Measurements from ENCODE around the gene HTR1B.
A peak's percentile ranks its signal among the peaks of the same experiment; 100 is the strongest.

HTR1B gene

DNA sequence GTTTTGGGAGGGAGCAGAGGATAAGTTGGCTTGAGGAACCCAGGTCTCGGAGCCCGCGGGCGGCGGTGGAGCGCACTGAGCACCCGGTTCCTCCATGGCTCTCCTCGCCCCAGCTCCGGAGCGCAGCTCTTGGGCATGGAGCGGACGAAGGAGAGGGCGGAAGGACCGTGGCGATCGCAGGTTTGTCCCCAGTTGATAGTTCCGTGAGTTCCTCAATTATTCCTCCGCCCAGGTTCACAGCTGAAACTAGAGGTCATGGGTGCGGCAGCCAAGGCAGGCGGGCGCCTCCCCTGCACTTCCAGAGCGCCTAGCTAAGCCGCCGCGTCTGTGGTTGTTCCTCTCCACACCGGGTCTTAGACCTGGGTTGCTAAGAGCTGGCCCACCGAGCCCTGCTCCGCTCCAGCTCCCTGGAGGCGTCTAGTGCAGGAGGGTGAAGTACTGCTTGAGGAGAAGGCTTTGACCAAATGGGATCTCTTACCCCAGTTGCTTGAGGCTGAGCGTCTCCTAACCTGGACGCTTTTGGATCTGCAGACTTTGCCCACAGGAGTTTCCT lies at the start of gene HTR1B:
HTR1B (minus strand) TSS at position 184 of the 553 bp plus-strand sequence; CDS start at position 96, 88 bp downstream.
- DNase-seq, result no peak

GRCh38 chr6:77512554-77512953 lies 49.3 kb upstream of the HTR1B start:
- DNase-seq, result no peak

DNA sequence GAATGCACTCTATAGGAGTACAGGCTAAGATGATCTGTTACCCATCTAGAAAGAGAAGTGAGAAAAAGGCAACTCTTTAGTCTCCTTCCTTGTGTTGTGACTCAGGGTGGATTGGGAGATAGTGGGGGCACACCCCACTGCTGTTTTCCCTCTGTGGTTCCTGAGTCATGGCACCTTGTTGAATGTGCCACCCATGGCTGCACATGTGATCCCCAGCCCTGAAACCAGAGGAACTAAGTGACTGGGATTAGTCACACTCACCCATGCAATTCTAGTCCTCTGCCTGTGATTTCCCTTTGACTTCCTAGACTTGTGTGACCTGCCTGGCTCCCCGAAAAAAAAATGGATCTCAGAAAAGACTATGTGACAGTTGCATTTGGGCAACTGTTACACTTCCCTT lies 48.6 kb upstream of the HTR1B start:
- DNase-seq, result no peak

DNA sequence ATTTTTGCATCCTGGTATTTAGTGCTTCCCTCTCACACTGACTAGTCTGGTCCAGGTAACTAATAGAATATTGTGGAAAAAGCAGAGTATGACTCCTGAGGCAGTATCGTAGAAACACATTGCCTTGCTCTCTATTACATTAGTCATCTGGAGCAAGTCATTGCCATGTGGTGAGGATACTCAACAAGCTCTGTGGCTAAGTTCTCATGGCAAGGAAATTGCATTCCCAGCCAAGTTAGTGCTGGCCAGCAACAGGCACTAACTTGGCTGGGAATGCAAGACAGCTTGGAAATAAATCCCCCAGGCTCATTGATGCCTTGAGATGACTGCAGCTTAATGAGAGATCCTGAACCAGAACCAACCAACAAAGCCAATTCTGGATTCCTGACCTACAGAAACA lies 39.7 kb upstream of the HTR1B start:
- no peak for DNase-seq

DNA sequence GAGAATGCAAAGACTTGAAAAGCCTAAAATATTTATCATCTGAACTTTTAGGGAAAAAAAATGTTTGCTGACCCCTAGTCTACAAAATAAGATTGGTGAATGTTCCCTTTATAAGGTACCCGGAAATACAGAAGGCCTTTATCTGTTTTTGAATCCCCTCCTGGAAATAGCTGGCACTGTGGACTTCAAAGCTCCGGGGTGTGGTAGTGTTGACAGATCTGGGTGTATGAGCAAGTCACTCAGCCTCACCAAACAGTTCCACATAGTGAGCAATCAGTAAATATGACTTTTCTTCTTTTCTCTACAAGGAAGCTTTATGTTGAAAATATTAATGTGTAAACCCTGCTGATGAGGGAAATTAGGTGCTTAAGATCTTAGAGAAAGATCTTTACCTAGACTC lies 29.2 kb upstream of the HTR1B start:
- no peak for DNase-seq

- DNase-seq, result no peak
Observed at GRCh38 chr6:77487808-77488425, 24.6 kb upstream of the HTR1B start.

DNA sequence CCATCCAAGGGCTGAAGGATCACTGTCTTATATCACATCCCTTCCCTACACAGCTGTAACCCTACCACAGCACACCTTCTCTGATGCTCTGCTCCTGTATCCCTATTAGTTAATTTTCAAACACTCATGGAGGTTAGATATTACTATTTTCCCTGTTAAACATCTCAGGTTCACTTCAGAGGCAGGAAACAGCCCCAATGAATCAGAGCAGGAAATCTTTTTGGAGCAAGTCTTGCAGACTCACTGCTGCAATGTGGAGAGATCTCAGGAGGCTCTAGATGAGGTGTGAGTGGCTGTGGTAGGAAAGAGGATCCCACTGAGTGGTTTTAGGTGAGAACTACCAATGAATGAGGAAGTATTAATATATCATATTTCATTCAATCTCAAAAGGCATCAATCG lies 19.7 kb upstream of the HTR1B start:
- DNase-seq, result no peak

GRCh38 chr6:77474973-77475372 lies 11.7 kb upstream of the HTR1B start:
- DNase-seq, result no peak

GRCh38 chr6:77474286-77474956 lies 11.1 kb upstream of the HTR1B start:
- no peak for DNase-seq

- DNase-seq, result no peak
Observed at GRCh38 chr6:77470983-77471382, 7.7 kb upstream of the HTR1B start.

- no peak for DNase-seq
Observed at GRCh38 chr6:77468939-77469338, 5.6 kb upstream of the HTR1B start.

DNA sequence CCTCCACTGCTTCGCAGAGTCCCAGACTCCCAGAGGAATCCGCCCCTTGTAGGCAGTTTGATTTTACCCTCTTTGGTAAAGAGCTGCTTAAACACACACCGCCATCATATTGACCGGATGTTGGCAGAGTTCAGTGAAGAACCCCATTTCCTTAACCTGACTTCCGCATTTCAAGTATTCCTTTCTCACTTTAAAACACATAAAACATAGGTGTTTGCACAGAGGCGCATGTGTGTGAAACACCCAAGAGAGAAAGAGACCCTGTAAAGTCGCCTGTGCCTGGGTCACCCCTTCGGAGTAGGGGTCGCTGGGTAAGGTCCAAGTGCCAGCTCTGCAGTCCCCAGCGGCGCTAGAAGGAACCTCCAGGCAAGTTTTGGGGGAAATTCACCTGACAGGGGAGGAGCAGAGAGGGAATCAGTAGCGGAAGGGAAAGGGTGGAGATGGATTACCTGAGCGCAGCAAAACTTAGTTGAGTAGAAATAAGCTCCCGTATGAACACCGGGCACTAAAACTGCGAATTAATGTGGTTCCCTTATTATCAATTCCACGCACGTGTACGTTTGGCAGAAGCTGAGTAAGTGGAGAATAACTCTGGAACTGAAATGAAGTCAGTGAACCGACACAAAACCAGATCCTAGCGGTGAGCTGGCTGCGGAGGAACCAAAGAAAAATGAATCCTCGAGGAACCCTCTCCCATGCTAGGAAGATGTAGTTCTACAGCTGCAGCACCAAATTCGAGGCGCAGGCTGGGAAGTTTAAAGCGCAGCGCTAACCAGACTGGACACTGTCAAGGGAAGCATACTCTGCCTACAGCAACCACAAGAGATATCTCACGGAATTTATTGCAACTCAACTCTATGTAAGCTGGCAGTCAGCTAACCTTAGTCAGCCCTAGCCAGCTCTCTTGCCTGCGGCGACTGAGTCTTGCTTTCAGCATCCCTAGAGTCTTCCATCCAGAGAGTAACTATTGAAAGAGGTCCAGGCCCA lies 3.5 kb upstream of the HTR1B start:
- peak; percentile 20 for DNase-seq

DNA sequence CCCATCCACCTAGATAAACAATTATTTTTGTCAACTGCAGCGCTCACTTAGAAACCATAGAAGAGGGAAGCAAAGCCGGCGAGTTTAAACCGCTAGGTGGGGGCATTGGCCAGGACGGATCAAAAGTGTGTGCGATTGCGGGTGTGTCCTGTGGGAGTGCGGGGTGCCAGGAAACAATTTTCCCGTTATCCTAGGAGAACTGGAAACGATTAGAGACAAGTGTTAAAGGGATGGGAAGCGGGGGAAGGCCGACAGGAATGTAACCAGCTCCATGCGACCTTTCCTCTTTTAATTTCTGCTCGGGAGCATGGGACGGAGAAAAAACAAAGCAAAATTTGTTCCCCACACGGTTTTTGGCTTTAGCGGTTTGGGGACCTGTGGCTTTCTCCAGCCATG lies 2.8 kb upstream of the HTR1B start:
- DNase-seq, result peak; percentile 32

- DNase-seq, result no peak
Observed at GRCh38 chr6:77464495-77464867, 1.2 kb upstream of the HTR1B start.

DNA sequence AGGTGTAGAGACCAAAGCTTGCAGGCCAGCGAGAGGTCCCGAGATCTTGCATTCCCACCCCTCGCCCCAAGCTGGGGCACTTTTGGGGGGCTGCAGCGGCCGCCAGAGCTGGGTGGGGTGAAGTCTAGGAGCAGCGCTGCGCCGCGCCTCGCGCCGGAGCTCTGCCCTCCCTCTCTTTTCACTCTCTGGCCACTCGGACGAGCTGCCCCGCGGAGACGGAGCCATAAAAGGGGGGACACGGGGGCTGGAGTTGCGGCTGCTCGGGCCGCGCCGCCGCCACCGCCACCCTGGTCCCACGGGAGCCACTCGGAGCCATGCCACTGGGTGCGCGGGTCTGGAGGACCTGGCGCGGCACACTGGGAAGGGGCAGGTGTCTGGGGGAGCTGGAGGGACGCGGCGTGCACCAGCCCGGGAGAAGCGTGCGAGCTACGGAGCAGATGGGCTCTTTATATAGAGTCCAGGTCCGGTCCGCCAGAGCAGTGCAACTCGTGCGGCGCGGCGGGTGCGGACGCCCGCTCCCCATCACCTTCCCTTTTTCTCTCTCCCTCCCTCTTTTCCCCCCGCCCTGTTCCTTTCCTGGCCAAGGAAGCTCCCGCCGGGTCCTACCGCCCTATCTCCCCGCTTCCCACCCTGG lies 687 bp upstream of the HTR1B start:
- DNase-seq, result no peak

GRCh38 chr6:77462359-77463307 lies 658 bp downstream of the HTR1B start:
- no peak for DNase-seq

- DNase-seq, result no peak
Observed at GRCh38 chr6:77461796-77462195, 1.5 kb downstream of the HTR1B start.

- DNase-seq, result no peak
Observed at GRCh38 chr6:77458421-77458820, 4.9 kb downstream of the HTR1B start.

DNA sequence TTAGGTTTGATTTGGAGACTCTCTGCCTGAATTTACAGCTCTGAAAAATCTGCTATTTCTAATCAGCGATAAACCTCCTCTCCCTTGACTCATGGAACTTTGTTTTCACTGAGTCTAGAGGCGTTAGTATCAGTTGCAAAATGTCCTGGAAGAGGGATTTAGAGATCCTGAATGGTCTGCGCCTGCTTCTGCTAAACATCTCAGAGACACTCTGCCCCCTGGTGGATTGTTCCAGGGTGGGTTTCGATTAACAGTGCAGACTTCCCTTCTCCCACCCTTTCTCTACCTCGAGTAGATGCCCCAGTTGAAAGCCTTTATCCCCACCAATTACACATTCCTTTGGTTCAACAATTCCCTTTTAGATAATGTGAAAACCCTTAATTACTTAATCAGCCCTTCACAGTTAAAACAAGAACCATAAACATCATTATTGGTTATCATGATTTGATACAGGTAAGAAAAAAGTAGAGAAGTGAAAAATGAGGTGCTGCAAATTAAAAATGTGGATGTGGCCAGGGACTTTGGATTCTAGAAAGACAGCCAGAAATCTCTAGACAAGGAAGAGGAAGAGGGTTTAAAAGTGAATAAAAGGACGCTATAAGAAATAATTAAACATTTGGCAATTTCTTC lies 5.5 kb downstream of the HTR1B start:
- peak; percentile 30 for DNase-seq

DNA sequence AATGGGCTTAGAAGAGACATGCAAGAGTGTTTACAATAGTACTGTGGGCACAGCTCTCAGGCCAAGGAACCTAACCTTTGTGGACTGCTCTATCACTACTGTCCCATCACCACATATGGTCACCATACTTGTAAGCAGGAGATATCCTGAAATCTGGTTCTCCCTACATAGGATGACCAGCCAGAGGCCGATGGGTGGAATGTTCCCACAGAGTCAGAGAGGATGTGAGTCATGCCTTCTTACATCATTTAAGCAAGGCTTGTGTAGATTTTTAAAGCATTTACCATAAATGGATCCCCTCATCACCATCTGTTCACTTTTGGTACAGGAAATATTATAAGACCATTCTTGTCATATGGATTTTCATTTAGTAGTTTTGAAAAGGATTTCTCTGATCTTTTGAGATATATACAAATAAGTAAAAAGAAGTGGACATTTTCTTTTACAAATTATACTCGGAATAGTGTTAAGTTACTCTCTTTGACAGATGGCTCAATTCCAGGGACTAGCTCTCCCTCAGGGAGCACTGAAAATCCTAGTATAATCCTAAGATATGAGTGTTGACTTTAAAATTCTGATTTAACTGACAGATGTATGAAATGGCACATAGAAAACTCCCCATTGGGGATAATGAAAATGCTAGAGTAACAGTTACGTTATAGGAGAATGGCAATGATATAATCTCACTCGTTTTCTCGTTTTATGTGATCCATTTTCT lies 6.6 kb downstream of the HTR1B start:
- DNase-seq, result no peak

DNA sequence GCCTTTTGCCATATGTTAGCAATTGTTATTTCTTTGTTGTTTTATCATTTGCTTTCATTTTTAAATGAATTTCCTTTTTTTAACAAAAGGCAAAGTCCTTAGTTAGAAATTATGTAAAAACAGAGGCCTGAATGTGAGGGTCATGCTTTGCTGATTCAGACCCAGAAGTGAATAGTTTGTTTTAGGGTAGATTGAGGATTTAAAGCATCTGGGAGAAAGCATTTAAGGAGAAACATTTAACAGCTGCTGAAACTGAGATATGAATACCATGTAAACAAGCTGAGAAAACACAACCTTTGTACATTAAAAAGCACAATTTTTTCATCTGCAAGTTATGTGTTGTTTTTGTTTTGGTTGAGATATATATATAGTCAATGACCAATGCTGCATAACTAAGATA lies 8.0 kb downstream of the HTR1B start:
- DNase-seq, result no peak

Measured in CD4-positive, alpha-beta T cell treated with Interleukin-10 for 1 hour (primary cell).